CD4-positive, alpha-beta T cell treated with Interleukin-10 for 1 hour (primary cell): ENCODE measurements around the gene ABCC11.
"Not testable (repeated sequence)": the region's sequence is repeated elsewhere in the genome, so short reads cannot be mapped to it uniquely, and the experiment has no call there.

Experiments used
- DNase-seq: peaks from one replicate; pipeline ENCODE4 v3.0.0-alpha.2; 2020

Gene ABCC11

DNA sequence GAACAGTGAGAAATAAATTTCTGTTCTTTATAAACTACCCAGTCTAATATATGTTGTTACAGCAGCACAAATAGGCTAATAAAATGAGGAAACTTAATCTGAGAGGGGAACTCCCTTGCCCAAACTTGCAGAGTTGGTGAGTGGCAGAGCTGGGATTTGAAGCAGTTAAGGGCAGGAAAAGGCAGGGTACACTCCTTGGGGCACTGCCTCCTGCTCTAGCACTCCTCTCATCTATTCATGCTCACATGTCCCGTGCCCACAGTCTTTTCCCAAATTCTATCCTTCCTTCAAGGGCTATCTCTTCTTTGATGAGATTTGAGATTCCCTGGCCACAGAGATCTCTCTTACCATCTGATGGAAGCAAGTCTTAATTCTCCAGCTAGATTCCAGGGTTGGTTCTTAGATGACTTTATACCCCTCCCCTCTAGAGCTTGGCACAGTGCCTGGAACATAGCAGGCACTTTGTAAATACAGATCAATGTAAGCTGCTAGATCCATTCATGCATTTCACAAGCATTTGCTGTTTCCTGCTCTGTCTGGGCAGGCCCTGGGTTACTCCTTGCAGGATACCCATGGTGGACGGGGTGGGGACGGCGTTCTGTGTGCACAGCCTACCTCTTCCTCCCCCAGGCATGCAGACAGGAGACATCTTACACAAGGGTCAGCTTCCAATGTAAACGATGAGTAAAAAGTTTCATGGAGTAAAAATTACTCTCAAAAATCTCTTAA is 52.3 kb downstream of the ABCC11 start:
- DNase-seq: no peak

DNA sequence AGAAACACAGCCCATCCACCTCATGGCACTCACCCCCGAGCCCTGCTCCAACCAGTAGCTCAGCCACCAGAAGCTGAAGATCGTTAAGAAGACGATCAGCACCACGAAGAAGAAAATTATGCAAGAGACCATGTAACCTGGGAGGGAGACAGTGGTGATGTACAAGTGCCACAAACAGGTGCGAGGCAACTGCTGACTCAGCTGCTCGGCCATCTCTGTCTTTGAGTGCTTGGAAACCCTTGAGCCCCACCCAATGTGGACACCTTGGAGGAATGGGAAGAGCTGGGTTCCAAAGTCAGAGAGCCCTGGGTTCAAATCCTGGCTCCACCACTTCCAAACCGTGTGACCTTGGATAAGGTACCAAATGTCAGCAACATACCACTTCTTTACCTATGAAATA is 53.5 kb downstream of the ABCC11 start:
- DNase-seq: no peak

DNA sequence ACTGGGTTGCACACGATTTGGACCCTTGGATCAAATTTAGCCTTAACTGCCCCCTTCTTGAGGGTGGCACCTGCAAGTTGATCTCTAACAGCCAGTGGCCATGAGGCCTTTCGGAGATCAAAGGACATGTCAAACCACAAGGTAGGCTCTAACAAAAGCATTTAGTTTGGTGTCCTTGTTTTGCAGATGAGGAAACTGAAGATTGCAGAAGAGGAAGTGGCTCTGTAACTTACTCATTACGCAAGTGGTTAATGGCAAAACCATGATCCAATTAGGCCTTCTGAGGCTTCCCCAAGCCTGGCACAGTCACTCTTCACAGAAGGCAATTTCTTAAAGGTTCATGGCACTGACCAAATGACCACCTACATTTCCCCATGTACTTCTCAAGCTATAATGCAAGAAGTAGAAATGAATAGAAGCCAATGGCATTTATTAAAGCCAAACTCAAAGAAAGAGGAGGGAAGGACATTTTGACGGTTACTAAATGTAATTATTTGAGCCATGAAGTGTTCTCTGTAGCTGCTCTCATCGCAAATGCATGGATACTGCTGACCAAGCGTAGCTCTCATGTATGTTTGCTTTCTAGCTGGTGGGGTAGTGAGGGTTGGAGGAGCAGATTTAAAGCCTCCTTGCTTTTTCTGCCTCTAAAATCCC is 58.8 kb downstream of the ABCC11 start:
- DNase-seq: peak; percentile 6

DNA sequence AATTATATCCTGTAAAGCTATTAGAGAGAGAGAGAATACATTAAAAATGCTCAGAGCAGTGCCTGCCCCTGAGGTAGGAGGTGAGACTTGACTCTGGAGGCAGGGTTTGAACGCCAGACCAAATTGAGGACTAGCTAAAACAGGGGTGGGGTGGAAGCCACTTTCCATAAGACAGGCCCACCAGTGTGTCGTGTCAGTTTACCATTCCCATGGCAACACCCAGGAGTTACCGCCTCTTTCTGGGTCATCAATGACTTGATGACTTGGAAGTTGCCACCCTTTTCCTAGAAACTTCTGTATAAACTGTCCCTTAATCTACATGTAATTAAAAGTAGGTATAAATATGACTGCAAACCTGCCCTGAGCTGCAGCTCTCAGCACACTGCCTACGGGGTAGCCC is 59.6 kb downstream of the ABCC11 start:
- DNase-seq: no peak

DNA sequence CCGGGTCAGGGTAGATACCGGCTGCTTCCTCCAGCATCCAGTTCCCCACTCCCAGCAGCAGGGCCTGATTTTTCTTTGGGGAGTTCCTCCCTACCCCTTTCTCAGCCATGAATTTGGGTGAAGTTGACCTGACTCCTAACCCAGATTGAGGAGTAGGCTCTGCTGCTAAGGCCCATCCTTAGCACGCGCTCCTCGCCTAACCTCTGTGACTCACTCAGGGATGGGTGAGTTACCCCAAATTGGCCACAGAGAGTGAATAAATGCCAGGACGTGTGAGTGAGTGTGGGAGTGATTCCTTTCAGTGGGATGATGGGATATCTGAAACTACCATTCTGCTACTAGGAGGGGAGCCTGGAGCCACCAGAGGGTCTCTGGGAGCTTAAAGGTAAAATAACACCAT is 62.7 kb downstream of the ABCC11 start:
- no peak for DNase-seq

DNA sequence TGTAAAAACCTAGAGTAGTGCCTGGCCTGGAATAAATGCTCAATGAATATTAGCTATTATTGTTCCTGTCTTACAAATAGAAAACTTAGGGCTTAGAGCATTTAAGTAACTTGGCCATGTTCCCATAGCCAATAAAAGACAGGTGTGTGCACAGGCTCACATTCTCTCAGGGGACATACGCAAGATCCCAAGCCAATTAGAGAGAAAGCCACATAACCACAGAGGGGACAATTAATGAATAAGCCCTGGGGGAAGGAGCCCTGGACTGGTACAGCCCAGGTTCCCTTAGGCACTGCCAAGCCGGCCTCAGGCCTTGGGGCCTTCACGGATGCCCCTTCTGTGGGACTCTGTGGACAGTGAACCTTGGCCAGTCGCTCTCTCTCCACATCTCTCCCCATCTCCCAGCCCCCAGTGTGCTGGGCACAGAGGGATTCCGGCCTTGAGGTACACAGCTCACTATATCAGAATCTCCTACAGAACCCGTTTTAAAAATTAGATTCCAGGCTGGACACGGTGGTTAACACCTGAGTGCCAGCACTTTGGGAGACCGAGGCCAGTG is 64.3 kb downstream of the ABCC11 start:
- DNase-seq: no peak

DNA sequence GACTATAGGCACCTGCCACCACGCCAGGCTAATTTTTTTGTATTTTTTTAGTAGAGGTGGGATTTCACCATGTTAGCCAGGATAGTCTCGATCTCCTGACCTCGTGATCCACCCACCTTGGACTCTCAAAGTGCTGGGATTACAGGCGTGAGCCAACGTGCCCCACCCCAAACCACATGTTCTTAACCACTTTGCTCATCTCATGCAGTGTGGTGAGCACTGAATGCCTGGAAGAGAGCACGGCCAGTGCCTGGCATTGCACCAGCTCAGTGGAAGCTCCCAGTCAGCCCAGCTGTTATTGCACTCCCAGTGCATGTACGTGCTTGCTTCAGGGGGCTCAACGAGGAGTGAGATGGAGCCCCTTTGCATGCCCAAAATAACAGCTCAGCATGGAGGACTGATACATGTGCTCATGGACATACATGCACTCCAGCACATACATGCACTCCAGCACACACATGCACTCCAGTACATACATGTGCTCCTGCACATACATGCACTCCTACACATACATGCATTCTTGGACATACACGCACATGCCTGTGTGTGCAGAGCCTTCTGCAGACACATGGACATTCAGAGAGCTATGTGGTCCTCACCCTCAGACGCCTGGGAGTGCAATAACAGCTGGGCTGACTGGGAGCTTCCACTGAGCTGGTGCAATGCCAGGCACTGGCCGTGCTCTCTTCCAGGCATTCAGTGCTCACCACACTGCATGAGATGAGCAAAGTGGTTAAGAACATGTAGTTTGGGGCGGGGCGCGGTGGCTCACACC is 65.4 kb downstream of the ABCC11 start:
- DNase-seq: not testable (repeated sequence)

DNA sequence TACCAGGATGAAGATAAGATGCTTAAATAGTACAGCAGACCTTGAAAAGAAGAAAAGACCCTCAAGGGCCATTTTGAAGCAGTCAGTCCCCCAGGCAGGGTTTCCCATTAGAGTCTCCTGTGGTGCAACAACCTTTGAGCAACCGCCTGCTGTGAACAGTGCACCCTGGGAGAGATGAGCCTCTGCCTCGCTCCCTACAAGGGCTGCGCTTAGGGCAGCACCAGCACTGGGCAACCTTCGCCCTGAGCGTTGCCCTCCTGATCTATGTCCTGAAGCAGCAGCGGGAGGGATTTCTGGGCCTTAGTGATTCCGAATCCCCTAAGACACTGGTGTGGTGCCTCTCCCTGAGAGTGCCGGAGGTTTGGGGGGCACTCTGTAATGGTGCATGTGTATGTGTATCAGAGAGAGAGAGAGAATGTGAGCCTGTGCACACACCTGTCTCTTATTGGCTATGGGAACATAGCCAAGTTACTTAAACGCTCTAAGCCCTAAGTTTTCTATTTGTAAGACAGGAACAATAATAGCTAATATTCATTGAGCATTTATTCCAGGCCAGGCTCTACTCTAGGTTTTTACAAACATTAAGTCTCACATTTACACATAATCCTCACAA is 66.4 kb downstream of the ABCC11 start:
- no peak for DNase-seq

DNA sequence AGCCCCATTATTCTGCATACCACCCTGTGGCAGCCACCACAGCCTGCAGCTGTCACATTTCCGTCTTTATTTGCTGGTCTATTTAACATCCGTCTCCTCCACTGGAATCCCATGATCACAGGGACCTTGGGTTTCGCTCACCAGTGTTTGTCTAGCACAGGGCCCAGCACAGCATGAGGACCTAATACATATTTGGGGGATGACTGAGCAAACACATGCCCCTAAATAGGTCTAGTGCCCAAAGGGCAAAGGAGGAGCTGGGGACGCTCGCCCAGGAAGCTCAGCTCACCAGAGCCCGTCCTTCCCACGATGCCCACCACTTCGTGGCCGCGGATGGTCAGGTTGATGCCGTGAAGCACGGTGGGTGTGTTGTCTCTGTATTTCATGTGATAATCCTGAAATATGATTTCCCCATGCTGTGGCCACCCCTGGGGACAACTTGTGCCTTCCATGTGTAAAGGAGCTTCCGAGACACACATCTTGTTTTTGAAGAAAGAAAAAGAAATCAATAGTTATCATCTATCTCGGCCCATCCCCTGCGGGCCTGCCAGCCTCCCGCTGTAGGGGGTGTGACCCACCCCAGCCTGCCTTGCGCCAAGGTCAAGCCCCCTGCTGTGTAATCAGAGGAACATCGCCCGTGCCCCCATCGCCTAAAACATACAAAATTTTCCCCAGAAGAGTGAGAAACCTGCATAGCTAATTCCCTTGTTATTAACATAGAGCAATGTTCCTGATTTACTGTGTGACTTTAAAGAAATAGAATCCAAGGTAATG is 70.5 kb downstream of the ABCC11 start:
- no peak for DNase-seq

DNA sequence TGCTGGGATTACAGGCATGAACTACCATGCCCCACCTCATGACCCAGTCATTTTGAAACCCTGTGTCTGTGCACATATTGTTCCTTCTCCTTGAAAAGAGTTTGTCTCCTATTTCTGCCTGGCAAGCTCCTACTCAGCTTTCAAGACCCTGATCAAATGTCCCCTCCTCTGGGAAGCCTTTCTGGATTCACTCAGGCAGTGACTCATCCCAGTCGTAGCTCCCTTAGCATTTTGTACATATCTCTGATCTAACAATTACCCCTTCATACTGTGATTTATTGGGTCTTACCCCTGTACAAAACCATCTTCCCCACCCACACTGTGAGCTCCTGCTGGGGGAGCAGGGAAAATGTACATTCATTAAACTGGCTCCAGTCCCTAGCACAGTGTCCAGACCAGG is 73.5 kb downstream of the ABCC11 start:
- DNase-seq: no peak

DNA sequence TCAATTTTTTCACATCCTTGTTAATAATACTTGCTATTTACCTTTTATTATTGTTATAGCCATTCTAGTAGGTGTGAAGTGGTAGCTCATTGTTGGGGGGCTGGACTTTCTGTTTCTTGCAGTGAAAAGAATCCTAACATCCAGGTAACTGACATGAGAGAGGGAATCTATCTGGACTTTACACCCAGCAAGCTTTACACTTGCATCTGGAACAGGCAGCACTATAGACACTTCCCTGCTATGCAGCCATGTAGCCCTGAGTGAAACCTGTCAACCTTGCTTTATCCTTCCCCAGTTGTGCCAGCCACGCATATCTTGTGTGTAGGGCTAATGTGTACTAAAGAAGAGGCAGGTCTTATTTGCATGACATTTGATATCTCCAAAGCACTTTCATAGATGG is 74.7 kb downstream of the ABCC11 start:
- DNase-seq: no peak

DNA sequence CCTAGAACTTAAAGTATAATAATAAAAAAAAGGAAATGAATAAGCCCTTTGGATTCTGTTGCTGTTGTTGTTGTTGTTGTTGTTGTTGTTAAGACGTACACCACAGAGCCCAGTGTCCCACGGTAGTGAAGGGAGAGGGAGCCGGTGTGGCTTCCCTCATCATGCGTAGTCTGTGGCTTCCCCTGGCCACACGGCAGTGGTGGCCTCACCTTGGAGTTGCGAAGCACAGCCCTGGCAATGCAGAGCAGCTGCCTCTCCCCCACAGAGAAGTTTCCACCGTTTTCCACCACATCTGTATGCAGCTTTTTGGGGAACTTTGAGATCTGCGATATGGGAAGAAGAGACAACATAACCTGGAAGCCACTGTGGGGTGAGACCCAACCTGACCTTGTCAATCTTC is 77.4 kb downstream of the ABCC11 start:
- DNase-seq: no peak

DNA sequence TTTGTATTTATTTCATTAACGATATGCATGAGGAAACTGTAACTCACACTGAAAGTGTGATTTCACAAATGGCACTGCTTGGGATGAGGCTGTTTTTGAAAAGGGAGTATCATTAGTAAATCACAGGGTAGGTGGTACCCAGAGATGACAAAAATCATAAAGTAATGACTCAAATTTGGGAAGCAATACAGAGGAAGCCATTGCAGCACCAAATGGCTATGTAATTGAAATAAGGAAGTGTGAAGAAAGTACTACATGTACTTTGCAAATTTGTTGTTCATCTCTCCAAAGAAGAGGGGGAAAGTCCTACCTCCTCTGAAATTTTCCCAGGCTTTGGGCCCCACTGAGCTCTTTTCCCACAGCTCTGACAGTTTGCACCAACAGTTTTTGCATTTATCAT is 79.3 kb downstream of the ABCC11 start:
- DNase-seq: no peak

DNA sequence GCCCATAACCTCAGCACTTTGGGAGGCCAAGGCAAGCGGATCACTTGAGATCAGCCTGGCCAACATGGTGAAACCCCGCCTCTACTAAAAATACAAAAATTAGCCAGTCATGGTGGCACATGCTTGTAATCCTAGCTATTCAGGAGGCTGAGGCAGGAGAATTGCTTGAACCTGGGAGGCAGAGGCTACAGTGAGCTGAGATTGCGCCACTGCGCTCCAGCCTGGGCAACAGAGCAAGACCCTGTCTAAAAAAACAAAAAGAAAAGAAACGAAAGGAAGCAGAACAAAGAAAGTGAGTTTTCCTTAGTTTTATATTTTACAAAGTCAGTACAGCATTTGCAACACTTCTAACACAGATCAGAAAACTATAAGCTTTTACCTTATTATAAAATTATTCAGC is 80.7 kb downstream of the ABCC11 start:
- DNase-seq: not testable (repeated sequence)

DNA sequence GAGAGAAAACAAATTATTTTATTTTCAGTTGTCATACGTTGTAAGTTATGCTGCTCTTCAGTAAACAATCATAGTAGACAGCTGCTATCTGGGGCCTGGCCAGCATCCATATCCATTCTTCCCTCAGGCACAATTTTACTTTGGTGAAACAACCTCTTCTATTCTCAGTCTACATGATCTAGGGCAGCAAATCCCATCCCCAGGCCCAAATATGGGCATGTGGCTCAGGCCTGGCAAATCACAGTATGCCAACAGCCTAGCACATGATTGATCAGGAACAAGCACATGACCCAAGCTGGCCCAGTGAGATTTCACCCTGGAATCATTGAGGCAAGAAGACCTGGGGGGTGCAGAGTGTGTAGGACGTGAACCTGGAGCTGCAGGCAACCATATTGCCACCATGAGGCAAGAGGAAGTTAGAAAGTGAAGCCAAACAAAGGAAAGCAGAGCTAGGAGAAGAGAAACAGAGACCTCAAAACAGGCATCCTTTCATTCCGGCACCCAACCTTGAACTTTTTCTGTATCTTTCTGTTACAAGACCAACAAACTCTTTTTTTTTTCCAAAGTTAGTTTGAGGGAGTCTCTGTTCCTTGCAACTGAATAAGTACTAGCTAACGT is 81.3 kb downstream of the ABCC11 start:
- DNase-seq: no peak

DNA sequence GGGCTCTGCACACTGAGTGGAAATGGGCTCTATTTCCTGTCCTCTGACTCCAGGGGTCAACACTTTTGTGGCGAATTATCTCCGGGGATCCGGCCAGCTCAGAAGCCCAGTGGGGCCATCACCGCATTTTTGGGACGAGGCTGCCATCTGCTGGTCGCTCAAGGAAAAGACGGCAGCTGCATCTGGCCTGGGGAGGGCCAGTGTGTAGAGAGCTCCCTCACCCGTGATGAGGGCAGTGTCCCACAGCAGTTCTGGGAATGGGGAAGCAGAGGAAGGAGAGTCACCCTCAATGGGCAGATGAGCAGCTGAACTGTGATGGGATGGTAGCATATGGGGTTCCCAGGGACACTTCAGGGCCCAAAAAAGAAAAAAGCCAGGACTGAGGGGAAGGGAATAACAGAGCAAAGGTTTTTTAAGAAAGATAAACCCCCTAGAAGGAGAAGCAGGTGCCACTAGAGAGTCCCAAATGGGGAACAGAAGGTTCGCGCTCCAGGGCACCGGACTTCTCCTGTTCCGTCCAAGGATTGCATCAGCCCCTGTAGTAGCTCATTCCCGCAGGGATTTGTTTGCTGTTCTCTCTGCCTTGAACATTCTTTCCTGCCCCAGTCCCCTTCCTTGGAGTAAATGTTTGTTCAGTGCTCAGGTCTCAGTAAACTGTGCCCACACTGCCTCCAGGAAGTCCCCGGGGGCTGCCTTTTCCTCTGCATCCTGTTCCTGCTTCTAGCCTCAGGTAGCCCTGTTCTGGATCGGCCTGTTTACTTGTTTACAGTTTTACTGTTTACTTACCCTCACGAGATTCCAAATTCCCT is 82.2 kb downstream of the ABCC11 start:
- peak; percentile 68 for DNase-seq

DNA sequence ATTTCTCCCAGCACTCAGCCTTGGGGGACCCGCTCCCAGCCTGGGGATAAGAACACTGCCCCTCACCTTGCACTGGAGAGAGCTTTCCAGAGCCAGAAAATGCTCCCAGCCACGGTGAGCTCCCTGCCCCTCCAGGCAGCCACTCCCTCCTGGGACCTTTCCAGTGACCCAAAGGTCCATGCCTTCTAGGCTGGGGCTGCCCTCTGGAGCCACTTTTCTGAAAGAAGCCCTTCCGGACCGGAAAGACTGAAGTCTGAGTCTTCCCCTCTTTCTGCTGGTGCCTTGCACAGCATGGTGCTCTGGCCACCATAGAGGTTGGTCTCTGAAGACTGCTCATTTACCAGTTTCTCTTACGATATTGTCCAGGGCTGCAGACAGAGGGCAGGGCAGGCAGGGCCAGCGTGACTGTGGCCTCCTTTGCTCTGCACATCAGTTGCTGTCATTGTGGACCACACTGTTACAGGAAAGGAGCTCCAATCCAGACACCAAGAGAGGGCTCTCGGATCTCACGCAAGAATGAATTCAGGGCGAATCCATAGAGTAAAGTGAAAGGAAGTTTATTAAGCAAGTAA is 84.4 kb downstream of the ABCC11 start:
- no peak for DNase-seq

DNA sequence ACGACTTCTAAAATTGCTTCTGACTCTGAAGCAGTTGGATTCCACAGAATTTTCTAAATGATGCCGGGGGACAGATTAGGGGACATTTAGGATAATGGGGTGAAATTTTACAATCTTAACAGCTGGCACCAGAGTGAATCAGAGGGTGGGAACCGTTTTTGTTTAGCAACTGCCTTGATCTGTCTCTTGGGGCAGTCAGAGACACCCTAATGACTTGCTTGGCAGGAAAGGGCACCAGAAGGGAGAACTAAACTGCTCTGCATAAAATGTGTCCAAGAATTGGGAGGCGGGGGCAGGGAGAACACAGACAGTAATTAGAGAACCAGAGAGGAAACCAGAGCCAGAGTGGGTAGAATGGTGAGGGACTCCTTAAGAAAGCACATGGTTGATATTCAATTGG is 85.4 kb downstream of the ABCC11 start:
- DNase-seq: no peak

DNA sequence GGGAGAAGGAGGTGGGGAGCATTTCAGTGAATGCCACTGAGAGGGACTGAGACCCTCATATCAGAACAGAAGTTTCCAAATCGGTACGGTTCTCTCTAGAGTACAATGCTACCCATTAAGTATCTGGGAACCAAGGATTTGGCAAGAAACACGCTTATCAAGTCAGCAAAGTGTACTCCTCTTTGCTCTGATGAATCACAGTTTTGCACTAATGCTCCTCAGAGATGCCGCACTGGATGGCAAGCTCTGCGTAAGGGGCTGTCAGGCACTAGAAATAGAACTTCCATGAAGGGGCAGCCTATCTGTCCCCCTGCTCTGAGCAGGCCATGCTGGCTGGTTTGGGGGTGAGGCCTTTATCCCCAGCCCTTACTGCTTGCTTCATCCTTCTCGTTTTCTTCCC is 86.8 kb downstream of the ABCC11 start:
- DNase-seq: no peak

DNA sequence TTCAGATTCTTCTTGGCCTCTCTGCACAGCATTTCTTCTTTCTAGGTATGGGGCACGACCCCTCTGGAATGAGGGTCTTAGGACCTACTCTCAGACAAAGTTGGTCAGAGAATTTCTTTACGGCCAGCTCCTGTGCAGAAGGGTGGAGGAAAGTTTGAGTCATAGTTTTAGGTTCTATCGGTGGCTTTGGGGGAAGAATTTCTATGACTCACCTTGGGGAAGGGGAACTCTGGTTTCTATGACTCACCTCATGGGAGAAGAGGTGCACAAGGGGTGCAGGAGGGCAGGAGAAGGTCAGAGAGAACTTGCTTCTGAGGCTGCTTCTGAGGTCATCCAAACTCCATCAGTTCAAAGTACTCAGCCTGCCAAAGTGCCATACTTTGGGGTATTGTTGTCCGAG is 89.0 kb downstream of the ABCC11 start:
- DNase-seq: no peak

DNA sequence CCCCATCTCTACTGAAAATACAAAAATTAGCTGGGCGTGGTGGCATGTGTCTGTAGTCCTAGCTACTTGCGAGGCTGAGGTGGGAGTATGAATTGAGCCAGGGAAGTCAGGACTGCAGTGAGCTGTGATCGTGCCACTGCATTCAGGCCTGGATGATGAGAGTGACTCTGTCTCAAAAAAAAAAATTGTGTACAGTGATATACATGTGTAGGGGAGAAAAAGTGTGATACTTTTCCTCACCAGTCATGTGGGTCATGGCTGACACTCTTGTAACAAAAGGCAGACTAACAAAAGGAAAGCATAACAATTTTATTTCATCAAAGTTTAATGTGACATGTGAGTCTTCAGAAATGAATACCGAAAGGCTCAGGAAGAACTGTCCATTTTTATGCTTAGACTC is 89.5 kb downstream of the ABCC11 start:
- DNase-seq: no peak
